IMR-90 (cell line): ENCODE results near the gene DCUN1D3. TPM values are rescaled to one million over a fixed set of nuclear protein-coding genes. Genes with fewer than 3 reads are reported as not detected.

ENCODE experiments used
- ATAC-seq: fragments of 200-7000 bp; cut with Tn5 transposase; 2 replicates; pipeline ENCODE4 v1.9.1; 2020; ENCODE audit warnings: low read depth, mild to moderate bottlenecking, moderate library complexity
- BruUV-seq: library from RNA; stranded (reverse); fragments of 400-500 nt; replicated peaks from 2 replicates; lab custom pipeline; 2021; lab: Mats Ljungman, UMichigan
- CTCF ChIA-PET: fragments of 300-600 bp; formaldehyde crosslinking; extraction: SDS; loops from one replicate; lab custom pipeline; 2021; ENCODE audit warnings: antibody characterized with exemption; lab: Yijun Ruan, JAX
- POLR2A ChIA-PET: fragments of 300-600 bp; sonication (Branson Sonifier 250); formaldehyde crosslinking; loops from one replicate; lab custom pipeline; 2022; ENCODE audit warnings: antibody characterized with exemption; ENCODE audit not compliant: unreplicated experiment; lab: Charles Lee
- DNase-seq: peaks from one replicate; pipeline ENCODE4 v3.0.0; 2013
- H2AFZ ChIP-seq: replicated peaks from 2 replicates; pipeline ENCODE3; 2013; ENCODE audit warnings: low read length, mild to moderate bottlenecking; ENCODE audit not compliant: poor library complexity
- H2AK5ac ChIP-seq: 2 replicates; pipeline ENCODE4 v1.6.1; 2013; ENCODE audit warnings: low read depth, low read length, inconsistent platforms
- H2AK9ac ChIP-seq: replicated peaks from 2 replicates; pipeline ENCODE3; 2013; ENCODE audit warnings: mild to moderate bottlenecking, low read depth, low read length, moderate library complexity; ENCODE audit not compliant: poor library complexity
- H2BK120ac ChIP-seq: 2 replicates; pipeline ENCODE4 v1.6.1; 2013; ENCODE audit warnings: low read depth, low read length, inconsistent platforms
- H2BK15ac ChIP-seq: 3 replicates; pipeline ENCODE4 v1.6.1; 2013; ENCODE audit warnings: low read depth, low read length, inconsistent platforms
- H2BK20ac ChIP-seq: 2 replicates; pipeline ENCODE4 v1.6.1; 2013; ENCODE audit warnings: low read depth, mild to moderate bottlenecking, inconsistent platforms, low read length, moderate library complexity
- H2BK5ac ChIP-seq: 2 replicates; pipeline ENCODE4 v1.6.1; 2013; ENCODE audit warnings: mild to moderate bottlenecking, low read depth, low read length, inconsistent platforms; ENCODE audit not compliant: poor library complexity, severe bottlenecking
- H3K14ac ChIP-seq: replicated peaks from 2 replicates; pipeline ENCODE4 v1.6.1; 2013; ENCODE audit warnings: low read depth, low read length, inconsistent platforms
- H3K18ac ChIP-seq: 2 replicates; pipeline ENCODE4 v1.6.1; 2013; ENCODE audit warnings: low read depth, low read length, control low read depth
- H3K23ac ChIP-seq: 2 replicates; pipeline ENCODE4 v1.6.1; 2013; ENCODE audit warnings: low read depth, low read length, inconsistent platforms
- H3K27ac ChIP-seq: 2 replicates; pipeline ENCODE4 v1.5.1; 2013; ENCODE audit warnings: mild to moderate bottlenecking, control low read depth, low read length; ENCODE audit not compliant: insufficient read depth
- H3K27me3 ChIP-seq: 2 replicates; pipeline ENCODE4 v1.6.1; 2013; ENCODE audit warnings: low read length; ENCODE audit not compliant: control insufficient read depth, insufficient read depth
- H3K36me3 ChIP-seq: 2 replicates; pipeline ENCODE4 v1.6.1; 2013; ENCODE audit warnings: low read length, mixed read lengths; ENCODE audit not compliant: control insufficient read depth, insufficient read depth
- H3K4ac ChIP-seq: 2 replicates; pipeline ENCODE4 v1.6.1; 2013; ENCODE audit warnings: low read depth, low read length, inconsistent platforms
- H3K4me1 ChIP-seq: 2 replicates; pipeline ENCODE4 v1.6.1; 2013; ENCODE audit warnings: low read length, mixed read lengths; ENCODE audit not compliant: control insufficient read depth, insufficient read depth
- H3K4me2 ChIP-seq: 2 replicates; pipeline ENCODE4 v1.6.1; 2013; ENCODE audit warnings: low read depth, mild to moderate bottlenecking, control low read depth, low read length, moderate library complexity
- H3K4me3 ChIP-seq: 2 replicates; pipeline ENCODE4 v1.5.1; 2013; ENCODE audit warnings: low read depth, mild to moderate bottlenecking, control low read depth, low read length, moderate library complexity; ENCODE audit not compliant: insufficient read depth
- H3K56ac ChIP-seq: 2 replicates; pipeline ENCODE4 v1.6.1; 2013; ENCODE audit warnings: low read length, inconsistent platforms; ENCODE audit not compliant: insufficient read depth; ENCODE audit errors: extremely low read depth
- H3K79me1 ChIP-seq, 2 experiments: 2 replicates each; pipeline ENCODE4 v1.6.1; 2013; ENCODE audit warnings: low read length in 2 of 2, inconsistent platforms in 1 of 2, low read depth in 1 of 2
- H3K9ac ChIP-seq: 2 replicates; pipeline ENCODE4 v1.6.1; 2013; ENCODE audit warnings: low read depth, low read length, control low read depth
- H3K9me1 ChIP-seq: 2 replicates; pipeline ENCODE4 v1.6.1; 2013; ENCODE audit warnings: low read length, inconsistent platforms; ENCODE audit not compliant: insufficient read depth
- H3K9me3 ChIP-seq: 2 replicates; pipeline ENCODE4 v1.6.1; 2013; ENCODE audit warnings: low read length; ENCODE audit not compliant: control insufficient read depth, insufficient read depth
- H4K20me1 ChIP-seq: 2 replicates; pipeline ENCODE4 v1.6.1; 2013; ENCODE audit warnings: low read length, inconsistent platforms; ENCODE audit not compliant: insufficient read depth
- H4K5ac ChIP-seq: 2 replicates; pipeline ENCODE4 v1.6.1; 2013; ENCODE audit warnings: mild to moderate bottlenecking, low read depth, low read length, control low read depth
- H4K8ac ChIP-seq, 2 experiments: 2 replicates each; pipeline ENCODE4 v1.6.1; 2013; ENCODE audit warnings: low read depth in 2 of 2, low read length in 2 of 2, control low read depth in 1 of 2, inconsistent platforms in 1 of 2
- H4K91ac ChIP-seq: 2 replicates; pipeline ENCODE4 v1.6.1; 2013; ENCODE audit warnings: low read depth, low read length, inconsistent platforms; ENCODE audit not compliant: insufficient read depth
- SMC3 ChIP-seq: fragments of 150-350 bp; IDR thresholded peaks from 2 replicates; pipeline ENCODE4 v1.6.1; 2016; ENCODE audit warnings: low read depth, mild to moderate bottlenecking, antibody characterized with exemption, low read length, moderate library complexity
- WGBS, 2 experiments: methylation state at CpG; one replicate each; pipeline versions ENCODE4 v1.1.5 to v1.1.7; 2013; ENCODE audit warnings: missing lambda C conversion rate in 2 of 2; ENCODE audit not compliant: insufficient read length in 1 of 2; ENCODE audit errors: extremely low coverage in 2 of 2; 5-methylcytosine and 5-hydroxymethylcytosine counted together
- dilution Hi-C: fragments of 300-500 bp; cut with HindIII; formaldehyde crosslinking; loops from one replicate; pipeline ENCODE4 v1.14.3; 2018; ENCODE audit warnings: low sequenced_read_pairs; ENCODE audit not compliant: unreplicated experiment
- in situ Hi-C: fragments of 300-500 bp; cut with MboI; formaldehyde crosslinking; loops from 3 replicates; pipeline ENCODE4 v1.14.3; 2019; ENCODE audit warnings: low sequenced_read_pairs, inconsistent platforms, mixed read lengths
- intact Hi-C: fragments of 100-400 bp; cut with micrococcal nuclease; formaldehyde crosslinking; loops from 2 replicates; pipeline ENCODE4 v1.10.0; 2022
- polyA plus RNA-seq, 3 experiments: library from polyadenylated mRNA; depleted of rRNA; stranded (reverse); fragments of >200 nt; gene quantifications; 2 replicates each; pipeline ENCODE4 v1.2.3, GENCODE V29; 2012; ENCODE audit warnings: low replicate concordance in 1 of 3
- total RNA-seq: library from RNA; depleted of rRNA; stranded (reverse); fragments of >200 nt; gene quantifications from 2 replicates; pipeline ENCODE4 v1.2.3, GENCODE V29; 2012
- TF ChIP-seq, protein P1 (sequence below): conservative IDR thresholded peaks from 2 replicates; pipeline ENCODE4 v1.5.1; 2012; ENCODE audit warnings: mild to moderate bottlenecking, low read depth, low read length, improper control_type of control experiment

Gene DCUN1D3
- total and polyA plus RNA-seq, 2 of the 4 experiments (the other 2 are of a cell fraction) = 8.1 to 42.3 TPM

DNA sequence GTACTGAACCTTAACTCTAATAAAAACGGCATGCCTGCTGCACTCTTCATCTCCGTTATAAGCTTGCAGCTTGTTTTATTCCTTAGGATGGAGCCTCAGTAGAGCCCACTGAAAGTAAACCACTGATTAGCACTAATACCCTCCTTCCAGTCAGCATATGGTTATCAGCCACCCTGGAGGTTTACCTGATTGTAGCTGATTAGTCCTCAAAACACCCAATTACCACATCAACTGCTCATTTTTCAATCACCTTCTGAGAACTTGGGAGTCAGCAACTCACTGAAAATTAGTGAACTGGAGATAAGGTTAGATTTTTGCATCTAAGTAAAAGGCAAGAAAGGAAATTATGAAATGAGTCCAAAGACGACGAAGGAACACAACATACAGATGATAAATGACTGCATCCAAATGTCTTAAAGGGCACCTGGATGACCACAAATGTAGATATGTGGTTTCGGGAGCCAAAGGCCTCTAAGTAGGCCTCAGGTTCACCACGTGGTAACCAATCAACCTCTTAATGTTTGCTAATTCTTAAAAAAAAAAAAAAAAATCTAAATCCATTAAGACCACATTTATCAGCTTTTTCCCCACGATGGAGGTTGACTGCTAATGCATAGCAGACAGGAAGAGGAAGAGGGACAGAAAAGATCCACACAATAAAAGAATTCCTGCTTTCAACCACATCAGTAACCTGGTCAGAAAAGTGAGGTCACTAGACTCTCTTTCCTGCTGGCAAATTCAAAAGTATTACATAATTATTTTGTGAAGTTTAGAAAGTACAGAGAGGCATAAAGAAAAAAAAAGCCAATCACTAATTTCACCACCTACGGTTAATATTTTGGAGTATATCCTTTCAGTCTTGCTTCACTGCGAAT is 28.0 kb downstream of the DCUN1D3 start:
- H2BK15ac ChIP-seq = no peak overlapping the region
- H3K9me3 ChIP-seq = no peaks in the 10 kb centered on the region
- H3K23ac ChIP-seq = no peak overlapping the region
- no peaks in the 10 kb centered on the region for H3K36me3 ChIP-seq
- peaks cover 33% of the 10 kb centered on the region for H3K9me1 ChIP-seq
- no peak for TF ChIP-seq SMC3
- TF ChIP-seq, protein P1, sequence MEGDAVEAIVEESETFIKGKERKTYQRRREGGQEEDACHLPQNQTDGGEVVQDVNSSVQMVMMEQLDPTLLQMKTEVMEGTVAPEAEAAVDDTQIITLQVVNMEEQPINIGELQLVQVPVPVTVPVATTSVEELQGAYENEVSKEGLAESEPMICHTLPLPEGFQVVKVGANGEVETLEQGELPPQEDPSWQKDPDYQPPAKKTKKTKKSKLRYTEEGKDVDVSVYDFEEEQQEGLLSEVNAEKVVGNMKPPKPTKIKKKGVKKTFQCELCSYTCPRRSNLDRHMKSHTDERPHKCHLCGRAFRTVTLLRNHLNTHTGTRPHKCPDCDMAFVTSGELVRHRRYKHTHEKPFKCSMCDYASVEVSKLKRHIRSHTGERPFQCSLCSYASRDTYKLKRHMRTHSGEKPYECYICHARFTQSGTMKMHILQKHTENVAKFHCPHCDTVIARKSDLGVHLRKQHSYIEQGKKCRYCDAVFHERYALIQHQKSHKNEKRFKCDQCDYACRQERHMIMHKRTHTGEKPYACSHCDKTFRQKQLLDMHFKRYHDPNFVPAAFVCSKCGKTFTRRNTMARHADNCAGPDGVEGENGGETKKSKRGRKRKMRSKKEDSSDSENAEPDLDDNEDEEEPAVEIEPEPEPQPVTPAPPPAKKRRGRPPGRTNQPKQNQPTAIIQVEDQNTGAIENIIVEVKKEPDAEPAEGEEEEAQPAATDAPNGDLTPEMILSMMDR = no peak
- H3K27me3 ChIP-seq = no peaks in the 10 kb centered on the region
- intact Hi-C loops (no loop called here), dilution Hi-C loops (no loop called here), in situ Hi-C loops (no loop called here)
- H2AFZ ChIP-seq = no peak overlapping the region
- H3K4ac ChIP-seq = no peak overlapping the region
- peaks cover 11% of the 10 kb centered on the region for H3K4me1 ChIP-seq
- no peak overlapping the region for H2BK20ac ChIP-seq
- H3K9ac ChIP-seq = no peak overlapping the region
- no TSS peak for BruUV-seq
- no peak overlapping the region for H2BK120ac ChIP-seq
- H2AK5ac ChIP-seq = no peak overlapping the region
- no peak overlapping the region for H4K91ac ChIP-seq
- H2AK9ac ChIP-seq = no peak overlapping the region
- DNase-seq (no peak), ATAC-seq (no peak)
- no peak overlapping the region for H2BK5ac ChIP-seq
- H3K79me1 ChIP-seq = peaks cover 42 to 87% of the 10 kb centered on the region in 2 experiments
- CTCF ChIA-PET = interaction anchor here (0.5 kb wide), 1 partner anchor 87 kb away, joined by 4 read pairs; no protein-coding TSS in a partner anchor
- no peak overlapping the region for H4K8ac ChIP-seq
- no peak overlapping the region for H3K4me2 ChIP-seq
- H3K27ac ChIP-seq = no peak overlapping the region
- H3K4me3 ChIP-seq = no peak overlapping the region
- no peak overlapping the region for H3K18ac ChIP-seq
- no peak overlapping the region for H3K56ac ChIP-seq
- no peak overlapping the region for H4K5ac ChIP-seq
- peaks cover 51% of the 10 kb centered on the region for H4K20me1 ChIP-seq
- POLR2A ChIA-PET = no interaction called here
- 80% methylated on average over 2 of the region's 9 CpGs; no CpG with 5 or more reads in 1 of the 2 experiments for WGBS, 2 experiments
- no peak overlapping the region for H3K14ac ChIP-seq
